CD4-positive, CD25-positive, alpha-beta regulatory T cell (primary cell): ENCODE results near the gene KIAA1328. TPM values are rescaled to one million over a fixed set of nuclear protein-coding genes. Genes with fewer than 3 reads are reported as not detected.

Experiments used
- ATAC-seq, 2 donors: fragments of 150-1000 bp; cut with Tn5 transposase; one replicate each; pipeline ENCODE4 v1.10.0; 2021; ENCODE audit warnings: low read depth in 2 of 2, moderate number of reproducible peaks in 2 of 2, moderate library complexity in 1 of 2
- DNase-seq, 3 donors: peaks; one replicate each; pipeline versions ENCODE4 v3.0.0 to v3.0.0-alpha.2; 2012 to 2022; ENCODE audit warnings: mixed read lengths in 1 of 3
- H3K27ac ChIP-seq: one replicate; pipeline ENCODE4 v1.7.0; 2013; ENCODE audit warnings: mild to moderate bottlenecking, low read length; ENCODE audit not compliant: insufficient read depth, poor library complexity, severe bottlenecking
- H3K27me3 ChIP-seq: one replicate; pipeline ENCODE4 v1.7.0; 2013; ENCODE audit warnings: low read length; ENCODE audit not compliant: control insufficient read depth, insufficient read depth
- H3K36me3 ChIP-seq: one replicate; pipeline ENCODE4 v1.7.0; 2013; ENCODE audit warnings: mild to moderate bottlenecking, low read length, moderate library complexity; ENCODE audit not compliant: control insufficient read depth, insufficient read depth
- H3K4me1 ChIP-seq: 2 replicates; pipeline ENCODE4 v1.7.0; 2013; ENCODE audit warnings: mild to moderate bottlenecking, low read length; ENCODE audit not compliant: insufficient read depth, control insufficient read depth, poor library complexity, severe bottlenecking
- H3K4me3 ChIP-seq: one replicate; pipeline ENCODE4 v1.7.0; 2013; ENCODE audit warnings: low read depth, mild to moderate bottlenecking, low read length, moderate library complexity
- H3K9me3 ChIP-seq, 2 experiments: 1 replicate in 1 of 2; 2 replicates in 1 of 2; pipeline ENCODE4 v1.7.0; 2013; ENCODE audit warnings: low read length in 2 of 2, mild to moderate bottlenecking in 1 of 2, moderate library complexity in 1 of 2; ENCODE audit not compliant: control insufficient read depth in 2 of 2
- H3K27ac Mint-ChIP-seq, 3 donors: one replicate each; pipeline ENCODE4 v1.8.0; 2020 to 2022; ENCODE audit warnings: mild to moderate bottlenecking in 3 of 3, mixed read lengths in 3 of 3, moderate library complexity in 2 of 3
- H3K27me3 Mint-ChIP-seq: one replicate; pipeline ENCODE4 v1.8.0; 2022; ENCODE audit warnings: mild to moderate bottlenecking, mixed read lengths
- H3K36me3 Mint-ChIP-seq: one replicate; pipeline ENCODE4 v1.8.0; 2020; ENCODE audit warnings: mixed read lengths
- H3K4me1 Mint-ChIP-seq, 4 donors: one replicate each; pipeline ENCODE4 v1.8.0; 2020 to 2022; ENCODE audit warnings: mixed read lengths in 4 of 4, mild to moderate bottlenecking in 1 of 4
- H3K4me3 Mint-ChIP-seq, 4 donors: one replicate each; pipeline ENCODE4 v1.8.0; 2020 to 2022; ENCODE audit warnings: mild to moderate bottlenecking in 4 of 4, mixed read lengths in 4 of 4, moderate library complexity in 3 of 4
- H3K9me3 Mint-ChIP-seq, 7 donors: one replicate each; pipeline ENCODE4 v1.8.0; 2020 to 2022; ENCODE audit warnings: mixed read lengths in 7 of 7, mild to moderate bottlenecking in 3 of 7, moderate library complexity in 2 of 7
- polyA plus RNA-seq, 4 donors: library from polyadenylated mRNA; unstranded; fragments of 300-500 nt; fragmentation: Illumina TruSeq; gene quantifications; one replicate each; pipeline ENCODE4 v1.2.3, GENCODE V29; 2021
- total RNA-seq: library from RNA; stranded (reverse); gene quantifications from one replicate; pipeline ENCODE4 v1.2.3, GENCODE V29; 2022

Gene KIAA1328
- total and polyA plus RNA-seq, 5 donors from 2014 or later: 7.9 to 15.4 (median 8.5) TPM

DNA sequence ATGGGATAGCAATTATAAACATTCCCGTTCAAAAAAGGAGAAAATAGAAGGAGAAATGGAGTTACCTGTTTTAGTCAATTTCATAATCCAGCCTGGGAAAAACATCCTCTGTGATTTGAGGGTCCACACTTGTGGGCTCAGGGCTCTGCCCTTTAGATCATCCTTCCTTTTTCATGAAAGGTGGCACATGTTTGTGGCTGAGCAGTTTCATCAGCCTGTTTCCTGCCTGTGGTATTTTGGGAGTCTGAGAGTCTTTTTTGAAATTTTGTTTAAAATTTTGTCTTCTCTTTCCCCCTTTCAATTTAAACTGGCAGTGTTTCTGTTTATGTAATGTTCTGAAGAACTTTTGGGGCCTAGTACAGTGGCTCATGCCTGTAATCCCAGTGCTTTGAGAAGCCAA, 84.0 kb downstream of the KIAA1328 start:
- Histone ChIP-seq H3K27me3 (no peaks in the 10 kb centered on the region), H3K9me3 (no peaks in the 10 kb centered on the region), H3K36me3 (no peaks in the 10 kb centered on the region), H3K4me3 (no peak overlapping the region), H3K27ac (no peak overlapping the region), H3K4me1 (no peaks in the 10 kb centered on the region)
- DNase-seq (no peak), ATAC-seq (no peak)
- Mint-ChIP-seq H3K4me1 (peaks cover 4 to 17% (median 11%) of the 10 kb centered on the region in 4 donors), H3K4me3 (no peak overlapping the region), H3K9me3 (peaks cover 0 to 5% (median 0%) of the 10 kb centered on the region in 7 donors), H3K36me3 (peaks cover 18% of the 10 kb centered on the region), H3K27ac (peak overlapping the region in 1 of 3 donors; percentile 30), H3K27me3 (no peaks in the 10 kb centered on the region)

DNA sequence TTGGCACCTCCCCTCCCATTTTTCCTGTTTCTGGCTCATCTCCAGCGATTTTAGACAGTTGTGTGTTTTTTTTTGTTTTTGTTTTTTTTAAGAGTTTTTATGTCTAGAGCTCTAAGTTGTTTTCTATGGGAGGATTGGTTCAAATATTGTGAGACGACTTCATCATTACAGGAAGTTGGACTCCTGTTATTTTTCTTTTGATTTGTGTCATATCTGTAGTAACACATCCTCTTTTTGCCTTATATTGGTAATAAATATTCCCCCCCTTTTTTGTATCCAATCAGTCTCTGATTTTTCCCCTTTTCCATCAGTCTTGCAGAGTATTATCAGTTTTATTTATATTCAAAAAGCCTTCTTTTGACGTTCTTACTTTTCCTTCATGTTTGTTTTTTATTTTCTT, 89.0 kb downstream of the KIAA1328 start:
- H3K4me3 ChIP-seq: no peak overlapping the region
- H3K27me3 Mint-ChIP-seq: no peaks in the 10 kb centered on the region
- H3K27ac ChIP-seq: no peak overlapping the region
- peak overlapping the region in 1 of 3 donors; percentile 36 for H3K27ac Mint-ChIP-seq
- no peak overlapping the region for H3K4me3 Mint-ChIP-seq
- no peaks in the 10 kb centered on the region for H3K36me3 ChIP-seq
- H3K9me3 Mint-ChIP-seq: peaks cover 0 to 7% (median 0%) of the 10 kb centered on the region in 7 donors
- no peaks in the 10 kb centered on the region for H3K9me3 ChIP-seq
- DNase-seq (no peak), ATAC-seq (no peak)
- H3K4me1 Mint-ChIP-seq: peaks cover under 1 to 9% (median 8%) of the 10 kb centered on the region in 4 donors
- peaks cover 26% of the 10 kb centered on the region for H3K36me3 Mint-ChIP-seq
- no peaks in the 10 kb centered on the region for H3K27me3 ChIP-seq
- no peaks in the 10 kb centered on the region for H3K4me1 ChIP-seq

DNA sequence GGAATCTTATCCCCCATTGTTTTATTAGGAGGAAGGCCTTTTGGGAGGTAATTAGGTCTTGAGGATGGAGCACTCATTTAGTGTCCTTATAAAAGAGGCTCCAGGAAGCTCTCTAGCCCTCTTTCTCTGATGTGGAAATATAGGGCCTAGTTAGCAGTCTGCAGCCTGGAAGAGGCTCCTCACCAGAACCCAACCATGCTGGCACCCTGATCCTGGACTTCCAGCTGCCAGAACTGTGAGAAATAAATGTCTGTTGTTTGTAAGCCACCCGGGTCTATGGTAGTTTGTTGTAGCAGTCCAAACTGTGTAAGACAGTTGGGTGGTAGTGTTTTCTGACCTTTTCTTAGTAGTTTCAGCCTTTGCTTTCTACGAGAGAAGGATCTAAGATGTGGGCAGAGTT, 100.7 kb downstream of the KIAA1328 start:
- no peak overlapping the region for H3K4me3 Mint-ChIP-seq
- H3K36me3 Mint-ChIP-seq: peaks cover 9% of the 10 kb centered on the region
- Histone ChIP-seq H3K9me3 (no peaks in the 10 kb centered on the region), H3K4me3 (no peak overlapping the region), H3K36me3 (peaks cover 6% of the 10 kb centered on the region), H3K27ac (no peak overlapping the region), H3K4me1 (no peaks in the 10 kb centered on the region), H3K27me3 (no peaks in the 10 kb centered on the region)
- peaks cover 0 to 7% (median 0%) of the 10 kb centered on the region in 7 donors for H3K9me3 Mint-ChIP-seq
- ATAC-seq: no peak
- H3K4me1 Mint-ChIP-seq: peaks cover 2 to 6% (median 5%) of the 10 kb centered on the region in 4 donors
- peak overlapping the region in 1 of 3 donors; percentile 19 for H3K27ac Mint-ChIP-seq
- no peak for DNase-seq
- no peaks in the 10 kb centered on the region for H3K27me3 Mint-ChIP-seq

DNA sequence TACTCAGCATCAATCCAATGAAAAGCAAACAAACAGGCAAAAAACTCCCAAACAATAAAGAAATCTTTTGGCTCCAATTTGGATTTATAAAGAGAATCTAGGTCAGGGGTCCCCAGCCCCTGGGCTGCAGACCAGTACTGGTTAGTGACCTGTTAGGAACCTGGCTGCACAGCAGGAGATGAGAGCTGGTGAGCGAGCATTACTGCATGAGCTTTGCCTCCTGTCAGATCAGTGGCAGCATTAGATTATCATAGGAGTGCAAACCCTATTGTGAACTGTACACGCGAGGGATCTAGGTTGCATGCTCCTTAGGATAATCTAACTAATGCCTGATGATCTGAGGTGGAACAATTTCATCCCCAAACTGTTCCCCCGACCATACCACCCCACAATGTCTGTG, 102.2 kb downstream of the KIAA1328 start:
- Histone ChIP-seq H3K4me1 (no peaks in the 10 kb centered on the region), H3K36me3 (peaks cover 6% of the 10 kb centered on the region), H3K27ac (no peak overlapping the region), H3K4me3 (no peak overlapping the region), H3K9me3 (no peaks in the 10 kb centered on the region), H3K27me3 (no peaks in the 10 kb centered on the region)
- no peak for ATAC-seq
- Mint-ChIP-seq H3K27me3 (no peaks in the 10 kb centered on the region), H3K4me1 (peaks cover 0 to 6% (median 4%) of the 10 kb centered on the region in 4 donors), H3K36me3 (peaks cover 14% of the 10 kb centered on the region), H3K4me3 (no peak overlapping the region), H3K9me3 (peaks cover 0 to 5% (median 0%) of the 10 kb centered on the region in 7 donors), H3K27ac (no peak overlapping the region)
- no peak for DNase-seq

DNA sequence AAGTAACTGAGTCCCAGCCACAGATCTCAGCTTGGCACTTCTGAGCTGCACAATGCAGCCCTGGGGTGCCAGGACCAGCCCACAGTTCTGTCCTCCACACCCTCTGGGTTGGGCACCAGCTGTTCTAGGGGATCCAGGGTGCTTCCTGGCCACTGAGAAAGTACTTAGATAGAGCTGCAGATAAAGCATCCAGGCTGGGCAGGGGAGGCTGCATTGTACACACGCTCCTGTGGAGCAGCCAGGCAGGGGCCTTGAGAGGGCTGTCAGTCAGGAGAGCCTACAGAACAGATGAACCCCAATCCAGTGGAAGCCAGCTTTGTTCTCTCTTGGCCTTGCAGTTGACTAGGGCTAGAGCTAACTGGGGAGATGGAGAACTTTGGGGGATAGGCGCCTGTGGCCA, 104.6 kb downstream of the KIAA1328 start:
- Histone ChIP-seq H3K36me3 (peaks cover 6% of the 10 kb centered on the region), H3K4me1 (no peaks in the 10 kb centered on the region), H3K27me3 (no peaks in the 10 kb centered on the region), H3K4me3 (no peak overlapping the region), H3K27ac (no peak overlapping the region), H3K9me3 (peaks cover 0 to 2% of the 10 kb centered on the region in 2 experiments)
- H3K27me3 Mint-ChIP-seq: no peaks in the 10 kb centered on the region
- peaks cover 1 to 17% (median 7%) of the 10 kb centered on the region in 7 donors for H3K9me3 Mint-ChIP-seq
- no peak overlapping the region for H3K27ac Mint-ChIP-seq
- no peak for DNase-seq
- H3K4me3 Mint-ChIP-seq: no peak overlapping the region
- ATAC-seq: no peak
- H3K36me3 Mint-ChIP-seq: peaks cover 35% of the 10 kb centered on the region
- peaks cover 0 to 6% (median 2%) of the 10 kb centered on the region in 4 donors for H3K4me1 Mint-ChIP-seq

DNA sequence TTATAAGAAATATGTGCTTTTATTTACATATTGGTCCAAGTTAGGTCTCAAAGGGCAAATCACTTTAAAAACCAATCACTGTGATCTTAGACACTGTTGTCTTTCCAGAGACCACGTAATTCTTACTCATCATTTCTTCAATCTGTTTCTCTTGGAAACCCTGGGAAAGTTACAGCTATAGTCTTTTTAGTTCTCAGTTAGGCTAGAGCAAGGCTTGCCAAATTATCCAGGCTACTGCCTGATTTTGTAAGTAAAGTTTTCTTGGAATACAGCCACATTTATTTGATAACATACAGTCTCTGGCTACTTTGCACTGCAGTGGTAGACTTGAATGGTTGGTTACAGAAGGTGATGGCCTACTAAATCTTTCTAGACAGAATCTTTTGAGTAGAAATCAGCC, 106.0 kb downstream of the KIAA1328 start:
- no peak for DNase-seq
- Histone ChIP-seq H3K27me3 (no peaks in the 10 kb centered on the region), H3K4me3 (no peak overlapping the region), H3K9me3 (peaks cover 0 to 2% of the 10 kb centered on the region in 2 experiments), H3K36me3 (peaks cover 6% of the 10 kb centered on the region), H3K27ac (no peak overlapping the region), H3K4me1 (no peaks in the 10 kb centered on the region)
- Mint-ChIP-seq H3K4me1 (peaks cover 0 to 2% (median 0%) of the 10 kb centered on the region in 4 donors), H3K27me3 (no peaks in the 10 kb centered on the region), H3K4me3 (no peak overlapping the region), H3K27ac (no peak overlapping the region), H3K36me3 (peaks cover 38% of the 10 kb centered on the region), H3K9me3 (peaks cover 3 to 22% (median 7%) of the 10 kb centered on the region in 7 donors)
- no peak for ATAC-seq

DNA sequence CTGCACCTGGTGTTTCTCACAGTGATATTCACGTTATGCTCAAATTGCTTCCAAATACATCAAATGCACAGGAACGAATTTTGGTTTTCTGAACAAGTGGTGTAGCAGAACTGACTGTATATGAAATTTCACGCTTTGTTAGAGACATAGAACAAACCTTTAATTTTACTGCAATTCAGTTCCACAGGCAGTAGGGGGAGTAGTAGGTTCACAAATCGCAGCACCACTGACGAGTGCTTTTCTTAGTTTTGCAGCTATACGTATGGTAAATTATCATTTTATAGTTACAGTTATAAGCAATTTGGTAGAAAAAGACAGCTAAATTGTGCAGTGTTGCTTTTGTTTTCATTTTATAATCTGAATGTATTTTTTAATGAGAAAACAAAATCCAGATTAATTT, 113.3 kb downstream of the KIAA1328 start:
- Histone ChIP-seq H3K27me3 (no peaks in the 10 kb centered on the region), H3K4me3 (no peak overlapping the region), H3K4me1 (no peaks in the 10 kb centered on the region), H3K27ac (no peak overlapping the region), H3K36me3 (no peaks in the 10 kb centered on the region), H3K9me3 (peaks cover 0 to 2% of the 10 kb centered on the region in 2 experiments)
- ATAC-seq (no peak), DNase-seq (peak in 1 of 3 donors; percentile 45)
- H3K36me3 Mint-ChIP-seq: peaks cover 27% of the 10 kb centered on the region
- H3K4me3 Mint-ChIP-seq: no peak overlapping the region
- H3K27me3 Mint-ChIP-seq: no peaks in the 10 kb centered on the region
- peaks cover 0 to 16% (median 4%) of the 10 kb centered on the region in 7 donors for H3K9me3 Mint-ChIP-seq
- no peak overlapping the region for H3K27ac Mint-ChIP-seq
- peaks cover 0 to 7% (median 0%) of the 10 kb centered on the region in 4 donors for H3K4me1 Mint-ChIP-seq

DNA sequence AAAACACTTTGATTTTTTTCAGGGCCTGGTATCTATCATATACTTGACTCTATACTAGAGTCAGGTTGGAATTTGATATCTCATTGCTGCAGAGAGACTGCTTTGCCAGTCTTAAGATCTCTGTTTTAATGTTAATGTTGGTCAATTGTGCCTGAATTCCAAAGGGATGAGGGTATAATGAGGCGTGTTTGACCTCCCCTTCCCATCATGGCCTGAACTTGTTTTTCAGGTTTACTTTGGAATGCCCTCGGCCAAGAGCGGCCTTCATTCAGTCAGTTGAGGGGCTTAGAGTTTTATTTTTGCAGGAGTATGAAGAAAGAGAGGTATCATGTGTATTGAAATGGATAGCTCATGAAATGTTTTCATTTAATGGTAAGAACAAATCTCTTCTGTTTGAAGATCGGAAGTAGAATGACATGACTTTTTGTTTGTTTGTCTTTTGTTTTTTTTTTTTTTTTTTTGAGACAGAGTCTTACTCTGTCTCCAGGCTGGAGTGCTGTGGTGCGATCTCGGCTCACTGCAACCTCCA, 119.0 kb downstream of the KIAA1328 start:
- DNase-seq: no peak
- H3K9me3 Mint-ChIP-seq: no peaks in the 10 kb centered on the region
- Histone ChIP-seq H3K9me3 (no peaks in the 10 kb centered on the region), H3K27ac (no peak overlapping the region), H3K4me1 (no peaks in the 10 kb centered on the region), H3K27me3 (no peaks in the 10 kb centered on the region), H3K36me3 (no peaks in the 10 kb centered on the region), H3K4me3 (no peak overlapping the region)
- no peak overlapping the region for H3K4me3 Mint-ChIP-seq
- H3K4me1 Mint-ChIP-seq: peaks cover 0 to 7% (median 0%) of the 10 kb centered on the region in 4 donors
- no peak overlapping the region for H3K27ac Mint-ChIP-seq
- H3K27me3 Mint-ChIP-seq: no peaks in the 10 kb centered on the region
- no peak for ATAC-seq
- H3K36me3 Mint-ChIP-seq: peaks cover 19% of the 10 kb centered on the region
